Esophagus squamous epithelium (tissue), 4 donors: ENCODE data around the gene MAG.

Experiments
- CTCF ChIP-seq, 6 experiments: fragments of 450-650 bp in 4 of 6; fragments of 200-600 bp in 2 of 6; sonication (generic) in 2 of 6; IDR thresholded peaks; one replicate each; pipeline ENCODE4 v1.5.1; 2016 to 2019; ENCODE audit warnings: antibody characterized with exemption in 6 of 6, mild to moderate bottlenecking in 4 of 6, moderate library complexity in 4 of 6
- POLR2A ChIP-seq, 4 donors: fragments of 450-650 bp; IDR thresholded peaks; one replicate each; pipeline ENCODE4 v1.6.1; 2017; ENCODE audit warnings: antibody characterized with exemption in 4 of 4, mild to moderate bottlenecking in 4 of 4, moderate library complexity in 3 of 4

GRCh38 chr19:35281303-35281702 lies 10.7 kb upstream of the MAG start:
- no peak for TF ChIP-seq POLR2A (IDR thresholded peaks at IDR 0.05)
- no peak for TF ChIP-seq CTCF (IDR thresholded peaks at IDR 0.05)
